ENCODE results near the gene AP2A2.

- no peak for TF ChIP-seq CTCF (IDR thresholded peaks at IDR 0.05 in 8 of 11, conservative IDR thresholded peaks at IDR 0.05 in 3 of 11)
- TF ChIP-seq POLR2AphosphoS5 (IDR thresholded peaks at IDR 0.05), result no peak
These were observed 104.4 kb downstream of the AP2A2 start for GRCh38 chr11:1030086-1030485.
